ENCODE data around the gene INSYN1. TPM values are rescaled to one million over a fixed set of nuclear protein-coding genes. Genes with fewer than 3 reads are reported as not detected.
"Not testable (repeated sequence)": the region's sequence is repeated elsewhere in the genome, so short reads cannot be mapped to it uniquely, and the experiment has no call there.

Gene INSYN1
- total and polyA plus RNA-seq, 2 experiments from 2014 or later: 0.18 to 14.2 TPM

- H3K4me3 ChIP-seq; H3K9me2 ChIP-seq (ENCODE audit: insufficient read depth); H3K4me3 Mint-ChIP-seq; H3K9me3 Mint-ChIP-seq; H3K27ac ChIP-seq (ENCODE audit: low read depth); H3K4me2 ChIP-seq; H3K36me3 ChIP-seq (ENCODE audit: insufficient read depth); DNase-seq (ENCODE audit: low spot score); H3F3A ChIP-seq (replicated peaks; ENCODE audit: low read depth); H2AFZ ChIP-seq; H3K27ac Mint-ChIP-seq; H3K27me3 ChIP-seq (ENCODE audit: insufficient read depth); H3K4me1 ChIP-seq (ENCODE audit: insufficient read depth): not testable (repeated sequence)
- Mint-ChIP-seq H3K36me3 (ENCODE audit: low read depth) (peaks cover 47% of the 10 kb centered on the region), H3K27me3 (ENCODE audit: insufficient read depth, low read depth, poor library complexity) (peaks cover 10% of the 10 kb centered on the region), H3K4me1 (peaks cover 27% of the 10 kb centered on the region)
- TF ChIP-seq CTCF (conservative IDR thresholded peaks at IDR 0.05; ENCODE audit: low read depth in 2 of 2): peak in 1 of 2 experiments; percentile 20; a peak in 2 of 4 replicates
- ATAC-seq: peak; percentile 15
- peaks cover 38% of the 10 kb centered on the region for H3K79me2 ChIP-seq (replicated peaks; ENCODE audit: insufficient read depth)
- peaks cover 15% of the 10 kb centered on the region; the same call in 1 of the 2 replicates for H4K20me1 ChIP-seq (replicated peaks; ENCODE audit: insufficient read depth)
Measured at GRCh38 chr15:73702311-73703239, 50.6 kb downstream of the INSYN1 start.

- DNase-seq (ENCODE audit: low spot score) (peak; percentile 90), ATAC-seq (peak; percentile 60)
- H3K4me1 ChIP-seq (ENCODE audit: insufficient read depth): peaks cover 25% of the 10 kb centered on the region
- H3K27ac Mint-ChIP-seq: 0 out of 2 replicates have a peak overlapping the region, but pooled peaks have one; percentile 80
- no peak overlapping the region for H2AFZ ChIP-seq
- peaks cover 29% of the 10 kb centered on the region for H3K36me3 Mint-ChIP-seq (ENCODE audit: low read depth)
- H3K9me3 Mint-ChIP-seq: no peaks in the 10 kb centered on the region
- no peaks in the 10 kb centered on the region; the same call in 1 of the 2 replicates for H3K36me3 ChIP-seq (ENCODE audit: insufficient read depth)
- no peak overlapping the region for H3K27ac ChIP-seq (ENCODE audit: low read depth)
- 0 out of 2 replicates have a peak, but pooled peaks cover 5% of the 10 kb centered on the region for H3F3A ChIP-seq (replicated peaks; ENCODE audit: low read depth)
- 0 out of 2 replicates have a peak overlapping the region, but pooled peaks have one; percentile 16 for H3K4me2 ChIP-seq
- no peak overlapping the region; the same call in 2 of the 3 replicates for H3K4me3 Mint-ChIP-seq
- H4K20me1 ChIP-seq (replicated peaks; ENCODE audit: insufficient read depth): peaks cover 17% of the 10 kb centered on the region
- peaks cover 47% of the 10 kb centered on the region for H3K4me1 Mint-ChIP-seq
- TF ChIP-seq CTCF (conservative IDR thresholded peaks at IDR 0.05; ENCODE audit: low read depth in 2 of 2) (peak; percentile 91 to 99), POLR2AphosphoS5 (IDR thresholded peaks at IDR 0.05; ENCODE audit: low read depth) (no peak), STAT1 (IDR thresholded peaks at IDR 0.05; ENCODE audit: unreplicated experiment) (no peak)
- peaks cover 13% of the 10 kb centered on the region for H3K27me3 Mint-ChIP-seq (ENCODE audit: insufficient read depth, low read depth, poor library complexity)
- H3K9me2 ChIP-seq (ENCODE audit: insufficient read depth): no peaks in the 10 kb centered on the region
- no peak overlapping the region for H3K4me3 ChIP-seq
- H3K79me2 ChIP-seq (replicated peaks; ENCODE audit: insufficient read depth): peaks cover 60% of the 10 kb centered on the region
- no peaks in the 10 kb centered on the region for H3K27me3 ChIP-seq (ENCODE audit: insufficient read depth)
Measured at GRCh38 chr15:73700041-73700842, 52.9 kb downstream of the INSYN1 start.
